K562 (cell line): Measurements from ENCODE around the gene CTSV. TPM values are rescaled to one million over a fixed set of nuclear protein-coding genes. Genes with fewer than 3 reads are reported as not detected.
A peak's percentile ranks its signal among the peaks of the same experiment; 100 is the strongest.
"Not testable (repeated sequence)": the region's sequence is repeated elsewhere in the genome, so short reads cannot be mapped to it uniquely, and the experiment has no call there.

Experiments
- C11orf30 ChIP-seq: fragments of 450-650 bp; IDR thresholded peaks from 2 replicates; pipeline ENCODE4 v1.6.1; 2016; ENCODE audit warnings: low read depth, mild to moderate bottlenecking
- CXXC5 ChIP-seq: fragments of 250-450 bp; sonication (Bioruptor Pico); IDR thresholded peaks from 2 replicates; pipeline ENCODE4 v1.8.0; 2022; ENCODE audit warnings: inconsistent platforms, mild to moderate bottlenecking, moderate library complexity
- DMBX1 ChIP-seq: fragments of 250-450 bp; sonication (Bioruptor Pico); IDR thresholded peaks from 2 replicates; pipeline ENCODE4 v1.8.0; 2022; ENCODE audit warnings: inconsistent platforms, mild to moderate bottlenecking, moderate library complexity, borderline replicate concordance
- E2F3 ChIP-seq: fragments of 250-450 bp; sonication (Bioruptor Pico); IDR thresholded peaks from 2 replicates; pipeline ENCODE4 v1.4.0; 2020; ENCODE audit warnings: mild to moderate bottlenecking
- FOXK2 ChIP-seq, 2 experiments: fragments of 450-650 bp; IDR thresholded peaks in 1 of 2; conservative IDR thresholded peaks in 1 of 2; 2 replicates each; pipeline ENCODE4 v1.6.1; 2016; ENCODE audit warnings: low read depth in 2 of 2, mild to moderate bottlenecking in 1 of 2
- GABPA ChIP-seq: fragments of 200-800 bp; sonication (Bioruptor generic); conservative IDR thresholded peaks from 2 replicates; pipeline ENCODE4 v1.6.1; 2016; ENCODE audit warnings: low read depth, missing genetic modification characterization, missing compliant biosample characterization
- HCFC1 ChIP-seq: IDR thresholded peaks from 2 replicates; pipeline ENCODE4 v1.6.1; 2012; ENCODE audit warnings: low read depth, low read length, improper control_type of control experiment
- MAZ ChIP-seq, 2 experiments: fragments of 450-650 bp in 1 of 2; sonication (generic) in 1 of 2; formaldehyde crosslinking; IDR thresholded peaks in 1 of 2; conservative IDR thresholded peaks in 1 of 2; 2 replicates each; pipeline versions ENCODE4 v1.4.0 to v1.5.0; 2020; ENCODE audit warnings: mild to moderate bottlenecking in 1 of 2, missing genetic modification reagents in 1 of 2
- NR2C1 ChIP-seq, 2 experiments: fragments of 450-650 bp; IDR thresholded peaks; 2 replicates each; pipeline ENCODE4 v1.6.1; 2017; ENCODE audit warnings: mild to moderate bottlenecking in 2 of 2, antibody characterized with exemption in 1 of 2, inconsistent platforms in 1 of 2, missing compliant biosample characterization in 1 of 2, missing genetic modification characterization in 1 of 2
- PHF8 ChIP-seq: fragments of 200-600 bp; sonication (generic); IDR thresholded peaks from 2 replicates; pipeline ENCODE4 v1.6.1; 2012; ENCODE audit warnings: mixed run types, mild to moderate bottlenecking, inconsistent platforms, low read length, moderate library complexity, borderline replicate concordance
- POLR2AphosphoS5 ChIP-seq: IDR thresholded peaks from 2 replicates; pipeline ENCODE4 v1.6.1; 2011; ENCODE audit warnings: mild to moderate bottlenecking, low read depth, low read length, moderate library complexity; ENCODE audit not compliant: control insufficient read depth, insufficient read depth
- SIN3B ChIP-seq: fragments of 450-650 bp; IDR thresholded peaks from 2 replicates; pipeline ENCODE4 v1.6.1; 2017; ENCODE audit warnings: low read depth, mild to moderate bottlenecking, moderate library complexity
- YY1 ChIP-seq, 3 experiments: IDR thresholded peaks; 2 replicates each; pipeline ENCODE4 v1.6.1; 2011; ENCODE audit warnings: low read length in 2 of 3, mild to moderate bottlenecking in 2 of 3, moderate library complexity in 2 of 3, borderline replicate concordance in 1 of 3, control low read depth in 1 of 3, low read depth in 1 of 3; ENCODE audit not compliant: insufficient read depth in 3 of 3, insufficient replicate concordance in 2 of 3, control insufficient read depth in 1 of 3, insufficient read length in 1 of 3; ENCODE audit errors: extremely low read depth in 1 of 3
- ZFX ChIP-seq: sonication (generic); formaldehyde crosslinking; IDR thresholded peaks from 2 replicates; pipeline ENCODE4 v1.8.0; 2022; ENCODE audit warnings: mild to moderate bottlenecking, missing genetic modification reagents, moderate library complexity
- ZNF431 ChIP-seq: sonication (generic); formaldehyde crosslinking; IDR thresholded peaks from 2 replicates; pipeline ENCODE4 v1.8.0; 2022; ENCODE audit warnings: mild to moderate bottlenecking, missing genetic modification reagents
- polyA plus RNA-seq, 8 experiments: library from polyadenylated mRNA; depleted of rRNA in 4 of 8; stranded (reverse) in 5 of 8; unstranded in 3 of 8; fragments of >200 nt; fragmentation: Nextera tagmentation in 2 of 8; fragmentation: Illumina TruSeq in 1 of 8; extraction: Ambion mirVana in 2 of 8; extraction: Trizol in 1 of 8; gene quantifications; 2 replicates each; pipeline versions ENCODE4 v1.2.1 to v1.2.3, GENCODE V29; 2011 to 2014; ENCODE audit warnings: inconsistent platforms in 1 of 8, missing spikeins in 1 of 8
- total RNA-seq, 7 experiments: library from RNA; depleted of rRNA in 6 of 7; stranded (reverse); fragments of >200 nt in 6 of 7; fragmentation: Illumina TruSeq in 2 of 7; extraction: Trizol in 2 of 7; gene quantifications; 2 replicates each; pipeline versions ENCODE4 v1.2.1 to v1.2.3, GENCODE V29; 2011 to 2021; ENCODE audit warnings: low replicate concordance in 1 of 7
- TF ChIP-seq, protein P1 (sequence below): fragments of 450-650 bp; IDR thresholded peaks from 2 replicates; pipeline ENCODE4 v1.6.1; 2018; ENCODE audit not compliant: partially characterized antibody
- TF ChIP-seq, protein P2 (sequence below): fragments of 450-650 bp; IDR thresholded peaks from 2 replicates; pipeline ENCODE4 v1.7.1; 2018; ENCODE audit warnings: mild to moderate bottlenecking, low read depth; ENCODE audit not compliant: partially characterized antibody

Gene CTSV
- total and polyA plus RNA-seq, 9 of the 15 experiments (the other 6 are each of a cell fraction or from before 2014, with no cell fraction given) = 0.06 to 0.39 (median 0.16) TPM; not detected in 3

DNA sequence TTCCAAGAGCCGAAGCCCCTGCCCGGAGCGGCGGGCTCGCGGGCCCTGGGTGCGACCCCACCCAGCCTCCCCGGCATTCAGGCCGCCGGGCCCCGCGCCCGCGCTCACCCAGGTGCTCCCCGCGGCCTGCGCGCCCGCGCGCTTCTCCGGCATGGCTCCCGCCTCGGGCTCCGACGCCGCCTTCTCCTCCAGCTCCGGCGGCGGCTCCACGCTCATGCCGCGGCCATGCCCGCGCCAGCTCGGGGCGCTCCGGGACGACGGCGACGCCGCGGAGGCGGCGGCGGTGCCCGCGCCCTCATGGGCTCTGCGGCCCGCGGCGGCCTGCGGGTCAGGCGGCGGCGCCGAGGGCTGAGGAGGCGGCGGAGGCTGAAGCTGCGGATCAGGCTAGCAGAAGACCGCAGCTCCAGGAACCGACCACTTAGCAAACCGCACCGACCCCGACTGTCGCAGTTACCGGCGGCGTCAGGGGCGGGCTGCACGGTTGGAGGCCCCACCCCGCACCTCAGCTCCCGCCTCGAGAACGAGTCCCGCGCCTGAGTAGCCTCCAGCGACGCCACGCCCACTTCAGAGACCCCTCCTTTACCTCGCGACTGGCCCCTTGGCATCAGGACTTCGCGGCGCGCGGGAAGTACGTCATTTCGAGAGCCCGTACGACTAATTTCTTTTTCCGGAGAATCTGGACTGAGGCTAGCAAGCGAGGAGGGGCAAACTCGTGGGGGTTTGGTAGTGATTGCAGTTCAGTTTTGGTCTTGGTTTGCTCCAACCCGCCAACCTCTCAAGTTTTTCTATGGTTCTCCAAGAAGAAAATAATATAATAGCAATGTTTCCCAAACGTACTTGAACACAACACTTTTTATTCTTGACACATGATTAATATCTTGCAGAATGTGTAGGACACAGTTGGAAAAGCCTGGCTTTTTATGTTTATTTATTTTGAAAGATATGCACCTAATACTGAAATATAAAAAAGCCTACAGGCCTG lies 25.5 kb downstream of the CTSV start (continued):
- peak; percentile 16; the same call in 1 of the 2 replicates for TF ChIP-seq NR2C1 (IDR thresholded peaks at IDR 0.05)
- TF ChIP-seq NR2C1 (tag; IDR thresholded peaks at IDR 0.05) = not testable (repeated sequence)
- TF ChIP-seq POLR2AphosphoS5 = peak; percentile 21; the same call in 1 of the 2 replicates
- TF ChIP-seq YY1 (IDR thresholded peaks at IDR 0.05; ENCODE audit: borderline replicate concordance in 1 of 3, control insufficient read depth in 1 of 3, extremely low read depth in 1 of 3, insufficient read depth in 3 of 3, insufficient read length in 1 of 3, insufficient replicate concordance in 2 of 3, low read depth in 1 of 3, low read length in 2 of 3) = peak in 1 of 3 experiments; percentile 36
- TF ChIP-seq SIN3B = peak; percentile 44; the same call in 1 of the 2 replicates
- 0 out of 4 replicates have a peak, but pooled peaks of 1 of the 2 experiments have one; percentile 29 for TF ChIP-seq FOXK2 (conservative IDR thresholded peaks at IDR 0.05 in 1 of 2, IDR thresholded peaks at IDR 0.05 in 1 of 2; ENCODE audit: low read depth in 2 of 2)
- TF ChIP-seq MAZ (CRISPR knock-in tag; conservative IDR thresholded peaks at IDR 0.05 in 1 of 2, IDR thresholded peaks at IDR 0.05 in 1 of 2) = peak in 1 of 2 experiments; percentile 32; a peak in 1 of 4 replicates
- peak; percentile 74 for TF ChIP-seq CXXC5 (CRISPR knock-in tag)
- TF ChIP-seq E2F3 = 0 out of 2 replicates have a peak, but pooled peaks have one; percentile 13
- TF ChIP-seq PHF8 = peak; percentile 69; the same call in 1 of the 2 replicates
- TF ChIP-seq ZNF431 = 0 out of 2 replicates have a peak, but pooled peaks have one; percentile 21
- 0 out of 2 replicates have a peak, but pooled peaks have one; percentile 25 for TF ChIP-seq DMBX1 (CRISPR knock-in tag)
- TF ChIP-seq GABPA (tag) = peak; percentile 92
- TF ChIP-seq, protein P1, sequence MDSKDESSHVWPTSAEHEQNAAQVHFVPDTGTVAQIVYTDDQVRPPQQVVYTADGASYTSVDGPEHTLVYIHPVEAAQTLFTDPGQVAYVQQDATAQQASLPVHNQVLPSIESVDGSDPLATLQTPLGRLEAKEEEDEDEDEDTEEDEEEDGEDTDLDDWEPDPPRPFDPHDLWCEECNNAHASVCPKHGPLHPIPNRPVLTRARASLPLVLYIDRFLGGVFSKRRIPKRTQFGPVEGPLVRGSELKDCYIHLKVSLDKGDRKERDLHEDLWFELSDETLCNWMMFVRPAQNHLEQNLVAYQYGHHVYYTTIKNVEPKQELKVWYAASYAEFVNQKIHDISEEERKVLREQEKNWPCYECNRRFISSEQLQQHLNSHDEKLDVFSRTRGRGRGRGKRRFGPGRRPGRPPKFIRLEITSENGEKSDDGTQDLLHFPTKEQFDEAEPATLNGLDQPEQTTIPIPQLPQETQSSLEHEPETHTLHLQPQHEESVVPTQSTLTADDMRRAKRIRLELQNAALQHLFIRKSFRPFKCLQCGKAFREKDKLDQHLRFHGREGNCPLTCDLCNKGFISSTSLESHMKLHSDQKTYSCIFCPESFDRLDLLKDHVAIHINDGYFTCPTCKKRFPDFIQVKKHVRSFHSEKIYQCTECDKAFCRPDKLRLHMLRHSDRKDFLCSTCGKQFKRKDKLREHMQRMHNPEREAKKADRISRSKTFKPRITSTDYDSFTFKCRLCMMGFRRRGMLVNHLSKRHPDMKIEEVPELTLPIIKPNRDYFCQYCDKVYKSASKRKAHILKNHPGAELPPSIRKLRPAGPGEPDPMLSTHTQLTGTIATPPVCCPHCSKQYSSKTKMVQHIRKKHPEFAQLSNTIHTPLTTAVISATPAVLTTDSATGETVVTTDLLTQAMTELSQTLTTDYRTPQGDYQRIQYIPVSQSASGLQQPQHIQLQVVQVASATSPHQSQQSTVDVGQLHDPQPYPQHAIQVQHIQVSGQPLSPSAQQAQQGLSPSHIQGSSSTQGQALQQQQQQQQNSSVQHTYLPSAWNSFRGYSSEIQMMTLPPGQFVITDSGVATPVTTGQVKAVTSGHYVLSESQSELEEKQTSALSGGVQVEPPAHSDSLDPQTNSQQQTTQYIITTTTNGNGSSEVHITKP = peak; percentile 14
- TF ChIP-seq, protein P2, sequence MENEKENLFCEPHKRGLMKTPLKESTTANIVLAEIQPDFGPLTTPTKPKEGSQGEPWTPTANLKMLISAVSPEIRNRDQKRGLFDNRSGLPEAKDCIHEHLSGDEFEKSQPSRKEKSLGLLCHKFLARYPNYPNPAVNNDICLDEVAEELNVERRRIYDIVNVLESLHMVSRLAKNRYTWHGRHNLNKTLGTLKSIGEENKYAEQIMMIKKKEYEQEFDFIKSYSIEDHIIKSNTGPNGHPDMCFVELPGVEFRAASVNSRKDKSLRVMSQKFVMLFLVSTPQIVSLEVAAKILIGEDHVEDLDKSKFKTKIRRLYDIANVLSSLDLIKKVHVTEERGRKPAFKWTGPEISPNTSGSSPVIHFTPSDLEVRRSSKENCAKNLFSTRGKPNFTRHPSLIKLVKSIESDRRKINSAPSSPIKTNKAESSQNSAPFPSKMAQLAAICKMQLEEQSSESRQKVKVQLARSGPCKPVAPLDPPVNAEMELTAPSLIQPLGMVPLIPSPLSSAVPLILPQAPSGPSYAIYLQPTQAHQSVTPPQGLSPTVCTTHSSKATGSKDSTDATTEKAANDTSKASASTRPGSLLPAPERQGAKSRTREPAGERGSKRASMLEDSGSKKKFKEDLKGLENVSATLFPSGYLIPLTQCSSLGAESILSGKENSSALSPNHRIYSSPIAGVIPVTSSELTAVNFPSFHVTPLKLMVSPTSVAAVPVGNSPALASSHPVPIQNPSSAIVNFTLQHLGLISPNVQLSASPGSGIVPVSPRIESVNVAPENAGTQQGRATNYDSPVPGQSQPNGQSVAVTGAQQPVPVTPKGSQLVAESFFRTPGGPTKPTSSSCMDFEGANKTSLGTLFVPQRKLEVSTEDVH = peak; percentile 72
- peak; percentile 69 for TF ChIP-seq ZFX
- peak; percentile 74 for TF ChIP-seq C11orf30
- peak; percentile 64 for TF ChIP-seq HCFC1
